HCT116 (cell line): ENCODE results near the gene RABL3. TPM values are rescaled to one million over a fixed set of nuclear protein-coding genes. Genes with fewer than 3 reads are reported as not detected.

Experiments
- ATAC-seq: fragments of 200-7000 bp; cut with Tn5 transposase; 2 replicates; pipeline ENCODE4 v1.9.1; 2020; ENCODE audit warnings: mild to moderate bottlenecking, moderate library complexity
- BruUV-seq: library from RNA; stranded (reverse); fragments of 400-500 nt; replicated peaks from 2 replicates; lab custom pipeline; 2021; lab: Mats Ljungman, UMichigan
- CTCF ChIA-PET: fragments of 300-600 bp; sonication (Branson Sonifier 250); formaldehyde crosslinking; loops from one replicate; lab custom pipeline; 2021; ENCODE audit warnings: antibody characterized with exemption; lab: Charles Lee
- POLR2A ChIA-PET: fragments of 300-600, 350-600 bp; sonication (Branson Sonifier 250); formaldehyde crosslinking; loops from one replicate; lab custom pipeline; 2021; ENCODE audit warnings: antibody characterized with exemption; lab: Charles Lee
- RAD21 ChIA-PET, 2 experiments: fragments of 300-600 bp; sonication (Branson Sonifier 250); formaldehyde crosslinking; loops; one replicate each; lab custom pipeline; 2023; ENCODE audit warnings: low total read pairs in 2 of 2; ENCODE audit not compliant: uncharacterized antibody in 2 of 2, unreplicated experiment in 2 of 2, low non-redundant PET in 1 of 2; lab: Charles Lee
- DNase-seq: peaks from one replicate; pipeline ENCODE4 v3.0.0-alpha.2; 2010; ENCODE audit warnings: low read depth, low spot score
- H2AFZ ChIP-seq: fragments of 200-600 bp; shearing (Covaris generic), sonication (generic); 2 replicates; pipeline ENCODE4 v1.6.1; 2017; ENCODE audit warnings: low read depth, mixed run types, mixed read lengths, antibody characterized with exemption, low read length; ENCODE audit not compliant: poor library complexity, severe bottlenecking
- H3K27ac ChIP-seq: 2 replicates; pipeline ENCODE4 v1.5.1; 2012; ENCODE audit warnings: low read depth, low read length
- H3K27me3 ChIP-seq: fragments of 200-600 bp; sonication (generic); 2 replicates; pipeline ENCODE4 v1.6.1; 2016; ENCODE audit warnings: mixed run types, low read length, mixed read lengths; ENCODE audit not compliant: insufficient read depth
- H3K36me3 ChIP-seq, 2 experiments: fragments of 200-500 bp in 1 of 2; fragments of 200-600 bp in 1 of 2; sonication (Bioruptor generic) in 1 of 2; sonication (generic) in 1 of 2; 2 replicates each; pipeline versions ENCODE4 v1.5.1 to v1.6.1; 2014 to 2016; ENCODE audit warnings: low read length in 2 of 2, inconsistent platforms in 1 of 2, mixed read lengths in 1 of 2, mixed run types in 1 of 2; ENCODE audit not compliant: insufficient read depth in 2 of 2, control insufficient read depth in 1 of 2
- H3K4me1 ChIP-seq, 2 experiments: fragments of 200-600 bp in 1 of 2; sonication (generic) in 1 of 2; 2 replicates each; pipeline versions ENCODE4 v1.5.1 to v1.6.1; 2012 to 2017; ENCODE audit warnings: low read length in 2 of 2, inconsistent platforms in 1 of 2, mild to moderate bottlenecking in 1 of 2, mixed read lengths in 1 of 2, mixed run types in 1 of 2, moderate library complexity in 1 of 2; ENCODE audit not compliant: insufficient read depth in 2 of 2, control insufficient read depth in 1 of 2
- H3K4me2 ChIP-seq: fragments of 200-600 bp; sonication (generic); 2 replicates; pipeline ENCODE4 v1.6.1; 2017; ENCODE audit warnings: mixed run types, low read length, mixed read lengths
- H3K4me3 ChIP-seq, 2 experiments: fragments of 200-600 bp in 1 of 2; sonication (generic) in 1 of 2; replicated peaks in 1 of 2; 2 replicates each; pipeline ENCODE4 v1.5.1; 2011 to 2016; ENCODE audit warnings: low read length in 2 of 2, control low read depth in 1 of 2, low read depth in 1 of 2, mild to moderate bottlenecking in 1 of 2, mixed read lengths in 1 of 2, mixed run types in 1 of 2
- H3K79me2 ChIP-seq: fragments of 200-600 bp; sonication (generic); 2 replicates; pipeline ENCODE4 v1.6.1; 2017; ENCODE audit warnings: mild to moderate bottlenecking, mixed run types, low read length, moderate library complexity, mixed read lengths; ENCODE audit not compliant: insufficient read depth
- H3K9ac ChIP-seq: fragments of 200-600 bp; sonication (generic); 2 replicates; pipeline ENCODE4 v1.6.1; 2016; ENCODE audit warnings: low read length, mixed read lengths
- H3K9me2 ChIP-seq: fragments of 200-600 bp; sonication (generic), shearing (Covaris generic); 2 replicates; pipeline ENCODE4 v1.6.1; 2017; ENCODE audit warnings: mixed run types, mild to moderate bottlenecking, moderate library complexity; ENCODE audit not compliant: insufficient read depth
- H3K9me3 ChIP-seq, 2 experiments: fragments of 200-500 bp in 1 of 2; fragments of 200-600 bp in 1 of 2; sonication (Bioruptor generic) in 1 of 2; sonication (generic) in 1 of 2; 2 replicates each; pipeline ENCODE4 v1.6.1; 2014 to 2017; ENCODE audit warnings: low read length in 2 of 2, mixed read lengths in 2 of 2, inconsistent platforms in 1 of 2, low read depth in 1 of 2, mild to moderate bottlenecking in 1 of 2, mixed run types in 1 of 2, moderate library complexity in 1 of 2; ENCODE audit not compliant: control insufficient read depth in 1 of 2, insufficient read depth in 1 of 2
- H4K20me1 ChIP-seq: fragments of 200-600 bp; sonication (generic), shearing (Covaris generic); 2 replicates; pipeline ENCODE4 v1.6.1; 2017; ENCODE audit warnings: mixed run types, mild to moderate bottlenecking, moderate library complexity; ENCODE audit not compliant: insufficient read depth
- CEBPB ChIP-seq: IDR thresholded peaks from 2 replicates; pipeline ENCODE4 v1.6.1; 2012; ENCODE audit warnings: low read depth
- ELF1 ChIP-seq: IDR thresholded peaks from 2 replicates; pipeline ENCODE4 v1.6.1; 2012; ENCODE audit warnings: low read depth, borderline replicate concordance
- EZH2phosphoT487 ChIP-seq: fragments of 200-600 bp; IDR thresholded peaks from 2 replicates; pipeline ENCODE4 v1.6.1; 2018; ENCODE audit warnings: antibody characterized with exemption, borderline replicate concordance
- FOSL1 ChIP-seq: IDR thresholded peaks from 2 replicates; pipeline ENCODE4 v1.6.1; 2012; ENCODE audit warnings: low read depth
- POLR2A ChIP-seq: IDR thresholded peaks from 2 replicates; pipeline ENCODE4 v1.7.0; 2011; ENCODE audit warnings: borderline replicate concordance; ENCODE audit not compliant: insufficient read depth, insufficient read length; ENCODE audit errors: extremely low read depth
- POLR2AphosphoS5 ChIP-seq: IDR thresholded peaks from 2 replicates; pipeline ENCODE4 v1.6.1; 2011; ENCODE audit warnings: mild to moderate bottlenecking, low read depth, low read length, moderate library complexity
- ZNF274 ChIP-seq: fragments of 200-500 bp; sonication (Bioruptor generic); IDR thresholded peaks from 2 replicates; pipeline ENCODE4 v1.6.1; 2014; ENCODE audit warnings: mild to moderate bottlenecking, low read depth, low read length, inconsistent platforms
- intact Hi-C: fragments of 100-400 bp; cut with micrococcal nuclease; formaldehyde crosslinking; loops from 2 replicates; pipeline ENCODE4 v1.10.0; 2022
- total RNA-seq: library from RNA; stranded (reverse); gene quantifications from one replicate; pipeline ENCODE4 v1.2.1, GENCODE V29; 2021; ENCODE audit not compliant: unreplicated experiment
- TF ChIP-seq, protein P1 (sequence below), 3 experiments: fragments of 200-600 bp in 1 of 3; sonication (generic) in 1 of 3; IDR thresholded peaks in 2 of 3; conservative IDR thresholded peaks in 1 of 3; 2 replicates each; pipeline ENCODE4 v1.5.1; 2012 to 2017; ENCODE audit warnings: low read depth in 2 of 3, low read length in 2 of 3, antibody characterized with exemption in 1 of 3, borderline replicate concordance in 1 of 3, control low read depth in 1 of 3, mild to moderate bottlenecking in 1 of 3, mixed read lengths in 1 of 3, mixed run types in 1 of 3, moderate library complexity in 1 of 3; ENCODE audit not compliant: insufficient read depth in 1 of 3

Gene RABL3
- total RNA-seq, 1 experiment from 2014 or later = 23.8 TPM

DNA sequence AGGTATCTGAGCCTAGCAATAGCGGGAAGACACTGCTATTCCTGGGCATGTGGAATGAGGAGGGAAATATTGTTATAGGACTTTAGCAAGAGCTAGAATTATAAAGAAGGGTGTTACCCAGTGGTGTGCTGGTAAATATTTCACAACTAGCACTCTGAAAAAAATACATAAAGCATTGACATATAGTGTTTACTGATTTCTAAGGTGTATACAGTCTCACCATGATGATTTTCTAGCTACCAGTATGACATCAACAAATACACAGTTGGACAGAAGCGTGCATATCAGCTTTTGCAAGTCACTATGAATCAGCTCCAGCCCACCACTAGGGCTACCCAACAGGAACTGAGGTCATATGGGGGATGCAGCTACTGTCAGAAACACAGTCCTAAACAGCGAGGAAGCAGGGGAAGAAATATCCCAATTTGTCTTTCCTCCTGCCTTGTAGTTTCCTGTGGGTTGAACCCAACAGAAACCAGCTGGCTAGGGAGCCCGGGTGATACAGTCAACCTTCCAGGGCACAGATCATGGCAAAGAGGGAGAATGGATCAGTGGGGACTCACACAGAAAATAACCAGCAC, 99.9 kb downstream of the RABL3 start (continued):
- TF ChIP-seq, protein P1, sequence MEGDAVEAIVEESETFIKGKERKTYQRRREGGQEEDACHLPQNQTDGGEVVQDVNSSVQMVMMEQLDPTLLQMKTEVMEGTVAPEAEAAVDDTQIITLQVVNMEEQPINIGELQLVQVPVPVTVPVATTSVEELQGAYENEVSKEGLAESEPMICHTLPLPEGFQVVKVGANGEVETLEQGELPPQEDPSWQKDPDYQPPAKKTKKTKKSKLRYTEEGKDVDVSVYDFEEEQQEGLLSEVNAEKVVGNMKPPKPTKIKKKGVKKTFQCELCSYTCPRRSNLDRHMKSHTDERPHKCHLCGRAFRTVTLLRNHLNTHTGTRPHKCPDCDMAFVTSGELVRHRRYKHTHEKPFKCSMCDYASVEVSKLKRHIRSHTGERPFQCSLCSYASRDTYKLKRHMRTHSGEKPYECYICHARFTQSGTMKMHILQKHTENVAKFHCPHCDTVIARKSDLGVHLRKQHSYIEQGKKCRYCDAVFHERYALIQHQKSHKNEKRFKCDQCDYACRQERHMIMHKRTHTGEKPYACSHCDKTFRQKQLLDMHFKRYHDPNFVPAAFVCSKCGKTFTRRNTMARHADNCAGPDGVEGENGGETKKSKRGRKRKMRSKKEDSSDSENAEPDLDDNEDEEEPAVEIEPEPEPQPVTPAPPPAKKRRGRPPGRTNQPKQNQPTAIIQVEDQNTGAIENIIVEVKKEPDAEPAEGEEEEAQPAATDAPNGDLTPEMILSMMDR (IDR thresholded peaks at IDR 0.05 in 2 of 3, conservative IDR thresholded peaks at IDR 0.05 in 1 of 3; ENCODE audit: borderline replicate concordance in 1 of 3, insufficient read depth in 1 of 3, low read depth in 2 of 3, low read length in 2 of 3) = no peak
- TF ChIP-seq POLR2A = no peak
- TF ChIP-seq EZH2phosphoT487 = no peak
- TF ChIP-seq FOSL1 = no peak
- no peak for TF ChIP-seq POLR2AphosphoS5
- no peak for TF ChIP-seq ZNF274
- no peak for TF ChIP-seq ELF1
- no peak for TF ChIP-seq CEBPB

DNA sequence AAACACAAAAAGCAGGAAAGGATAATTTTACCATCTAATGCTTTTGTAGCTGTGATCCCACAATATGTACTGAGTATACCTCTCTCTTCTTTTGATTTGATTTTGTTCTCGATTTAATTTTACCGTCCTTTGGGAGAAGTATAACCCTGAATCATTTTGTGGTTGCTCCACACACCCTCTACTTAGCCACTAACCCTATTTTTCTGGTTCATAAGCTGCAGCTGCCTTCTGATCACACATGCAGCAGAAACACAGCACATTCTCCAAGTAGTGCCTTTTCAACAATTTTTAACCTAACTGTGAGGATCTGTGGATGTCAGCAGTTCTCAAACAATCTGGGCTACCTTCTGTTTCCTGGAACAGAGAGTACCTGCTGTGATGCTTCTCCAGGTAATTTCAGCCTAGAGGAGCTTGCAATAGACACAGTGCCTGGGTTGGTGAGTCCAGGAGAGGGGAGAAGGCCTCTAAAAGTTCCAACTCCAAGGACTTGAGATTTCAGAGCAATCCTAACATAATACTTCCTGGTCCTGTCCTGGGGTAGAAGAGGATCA, 100.5 kb downstream of the RABL3 start:
- no peaks in the 10 kb centered on the region for H3K4me1 ChIP-seq
- RAD21 ChIA-PET = no interaction called here
- no peaks in the 10 kb centered on the region for H3K36me3 ChIP-seq
- H4K20me1 ChIP-seq = no peaks in the 10 kb centered on the region
- no peak overlapping the region for H2AFZ ChIP-seq
- no peaks in the 10 kb centered on the region for H3K79me2 ChIP-seq
- DNase-seq (no peak), ATAC-seq (no peak)
- H3K9ac ChIP-seq = no peak overlapping the region
- no peak overlapping the region for H3K27ac ChIP-seq
- no TSS peak for BruUV-seq
- H3K27me3 ChIP-seq = no peaks in the 10 kb centered on the region
- intact Hi-C loops = no loop called here
- no peak overlapping the region for H3K4me2 ChIP-seq
- CTCF ChIA-PET = no interaction called here
- H3K9me3 ChIP-seq = no peaks in the 10 kb centered on the region
- POLR2A ChIA-PET = no interaction called here
- H3K4me3 ChIP-seq = no peak overlapping the region
- no peak for TF ChIP-seq POLR2A
- no peaks in the 10 kb centered on the region for H3K9me2 ChIP-seq
